Naive thymus-derived CD4-positive, alpha-beta T cell (primary cell): Measurements from ENCODE around the gene PLAAT5. TPM values are rescaled to one million over a fixed set of nuclear protein-coding genes. Genes with fewer than 3 reads are reported as not detected.

Source experiments
- ATAC-seq: fragments of 150-1000 bp; cut with Tn5 transposase; 2 replicates; pipeline ENCODE4 v1.10.0; 2021; ENCODE audit warnings: mild to moderate bottlenecking, moderate library complexity
- CTCF ChIA-PET: fragments of 350-600 bp; sonication (Branson Sonifier 250); formaldehyde crosslinking; loops from one replicate; lab custom pipeline; 2021; ENCODE audit warnings: antibody characterized with exemption; lab: Charles Lee
- POLR2A ChIA-PET: fragments of 350-600 bp; sonication (Branson Sonifier 250); formaldehyde crosslinking; loops from one replicate; lab custom pipeline; 2021; ENCODE audit warnings: antibody characterized with exemption, inconsistent platforms; lab: Charles Lee
- DNase-seq, 9 donors: peaks; one replicate each; pipeline versions ENCODE4 v3.0.0 to v3.0.0-alpha.2; 2020 to 2022; ENCODE audit warnings: mixed read lengths in 1 of 9
- H3K27ac ChIP-seq: one replicate; pipeline ENCODE4 v1.7.0; 2013; ENCODE audit warnings: mild to moderate bottlenecking, low read depth, low read length, moderate library complexity
- H3K27me3 ChIP-seq, 2 donors: one replicate each; pipeline ENCODE4 v1.7.0; 2013; ENCODE audit warnings: low read length in 2 of 2, mild to moderate bottlenecking in 2 of 2, moderate library complexity in 2 of 2; ENCODE audit not compliant: control insufficient read depth in 2 of 2, insufficient read depth in 2 of 2
- H3K36me3 ChIP-seq, 3 experiments: 1 replicate in 2 of 3; 2 replicates in 1 of 3; pipeline ENCODE4 v1.7.0; 2013; ENCODE audit warnings: low read length in 3 of 3, mild to moderate bottlenecking in 3 of 3, moderate library complexity in 1 of 3; ENCODE audit not compliant: insufficient read depth in 3 of 3, control insufficient read depth in 2 of 3
- H3K4me1 ChIP-seq, 2 donors: one replicate each; pipeline ENCODE4 v1.7.0; 2013; ENCODE audit warnings: low read length in 2 of 2, mild to moderate bottlenecking in 2 of 2, moderate library complexity in 1 of 2; ENCODE audit not compliant: control insufficient read depth in 2 of 2, insufficient read depth in 2 of 2
- H3K4me3 ChIP-seq: 2 replicates; pipeline ENCODE4 v1.7.0; 2013; ENCODE audit warnings: mild to moderate bottlenecking, low read length
- H3K9me3 ChIP-seq, 3 experiments: 1 replicate in 2 of 3; 2 replicates in 1 of 3; pipeline ENCODE4 v1.7.0; 2013; ENCODE audit warnings: low read length in 3 of 3; ENCODE audit not compliant: control insufficient read depth in 2 of 3
- H3K27ac Mint-ChIP-seq, 9 donors: one replicate each; pipeline ENCODE4 v1.8.0; 2020 to 2022; ENCODE audit warnings: mixed read lengths in 9 of 9, mild to moderate bottlenecking in 8 of 9, moderate library complexity in 5 of 9, inconsistent platforms in 2 of 9
- H3K27me3 Mint-ChIP-seq, 5 donors: one replicate each; pipeline ENCODE4 v1.8.0; 2021 to 2022; ENCODE audit warnings: mixed read lengths in 5 of 5, mild to moderate bottlenecking in 1 of 5
- H3K36me3 Mint-ChIP-seq, 5 donors: one replicate each; pipeline ENCODE4 v1.8.0; 2020 to 2022; ENCODE audit warnings: mixed read lengths in 5 of 5, mild to moderate bottlenecking in 3 of 5, inconsistent platforms in 1 of 5
- H3K4me1 Mint-ChIP-seq, 7 donors: one replicate each; pipeline ENCODE4 v1.8.0; 2020 to 2022; ENCODE audit warnings: mixed read lengths in 7 of 7, mild to moderate bottlenecking in 3 of 7, inconsistent platforms in 1 of 7
- H3K4me3 Mint-ChIP-seq, 10 donors: one replicate each; pipeline ENCODE4 v1.8.0; 2020 to 2022; ENCODE audit warnings: mild to moderate bottlenecking in 10 of 10, mixed read lengths in 10 of 10, moderate library complexity in 6 of 10, inconsistent platforms in 2 of 10
- H3K9me3 Mint-ChIP-seq, 11 donors: one replicate each; pipeline ENCODE4 v1.8.0; 2020 to 2022; ENCODE audit warnings: mixed read lengths in 11 of 11, mild to moderate bottlenecking in 4 of 11, inconsistent platforms in 1 of 11, moderate library complexity in 1 of 11
- intact Hi-C, 2 donors: fragments of 100-400 bp; cut with micrococcal nuclease; formaldehyde crosslinking; loops; one replicate each; pipeline ENCODE4 v1.15.1; 2023
- polyA plus RNA-seq, 2 donors: library from polyadenylated mRNA; unstranded; fragments of 300-500 nt; fragmentation: Illumina TruSeq; gene quantifications; one replicate each; pipeline ENCODE4 v1.2.3, GENCODE V29; 2021
- total RNA-seq, 6 experiments: library from RNA in 5 of 6; stranded (reverse) in 5 of 6; gene quantifications; 1 replicate in 5 of 6; 2 replicates in 1 of 6; pipeline ENCODE4 v1.2.3 and lab custom pipeline; 2021 to 2026

Gene PLAAT5
- total and polyA plus RNA-seq, 7 experiments from 2014 or later = 1.1 TPM; not detected in 6

DNA sequence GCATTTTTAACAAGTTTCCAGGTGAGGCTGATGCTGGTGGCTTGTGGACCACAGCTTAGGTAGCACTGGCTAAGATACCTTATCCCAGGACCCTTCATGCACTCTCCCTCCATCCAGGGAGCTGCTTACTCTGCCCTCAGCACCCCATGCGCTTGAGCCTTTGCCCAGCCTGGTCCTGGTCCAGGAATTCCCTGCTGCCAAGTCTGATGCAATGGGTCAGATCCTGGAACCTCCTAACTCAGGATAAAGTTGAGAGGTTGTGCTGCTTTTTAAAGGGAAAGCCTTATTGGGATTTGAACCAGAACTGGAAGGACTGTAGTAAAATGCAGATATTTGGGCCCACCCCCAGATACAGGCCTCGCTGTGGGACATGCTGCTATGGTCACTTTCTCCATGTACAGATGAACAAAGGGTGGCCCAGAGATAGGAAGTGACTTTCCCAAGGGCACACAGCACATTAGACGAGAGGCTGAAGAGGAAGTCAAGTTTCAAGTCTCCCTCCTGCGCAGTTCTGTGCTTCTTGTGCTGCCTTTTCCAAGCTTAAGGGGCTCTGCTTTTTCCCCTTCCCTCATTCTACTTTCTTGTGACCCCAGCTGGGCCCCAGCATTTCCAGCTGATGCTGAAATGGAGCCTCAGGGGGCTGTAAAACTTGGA is 14.1 kb upstream of the PLAAT5 start:
- Mint-ChIP-seq H3K4me1 (peaks cover 14 to 28% (median 20%) of the 10 kb centered on the region in 7 donors), H3K27ac (no peak overlapping the region), H3K9me3 (peaks cover 5 to 16% (median 7%) of the 10 kb centered on the region in 11 donors), H3K27me3 (no peaks in the 10 kb centered on the region), H3K36me3 (peaks cover 0 to 16% (median 7%) of the 10 kb centered on the region in 5 donors), H3K4me3 (no peak overlapping the region)
- CTCF ChIA-PET = no interaction called here
- DNase-seq (no peak), ATAC-seq (no peak)
- POLR2A ChIA-PET = no interaction called here
- Histone ChIP-seq H3K36me3 (no peaks in the 10 kb centered on the region), H3K27ac (no peak overlapping the region), H3K4me1 (peaks cover 0 to 6% of the 10 kb centered on the region in 2 donors), H3K9me3 (peaks cover 0 to 5% (median 5%) of the 10 kb centered on the region in 3 experiments), H3K4me3 (no peak overlapping the region), H3K27me3 (no peaks in the 10 kb centered on the region)
- intact Hi-C loops = no loop called here

DNA sequence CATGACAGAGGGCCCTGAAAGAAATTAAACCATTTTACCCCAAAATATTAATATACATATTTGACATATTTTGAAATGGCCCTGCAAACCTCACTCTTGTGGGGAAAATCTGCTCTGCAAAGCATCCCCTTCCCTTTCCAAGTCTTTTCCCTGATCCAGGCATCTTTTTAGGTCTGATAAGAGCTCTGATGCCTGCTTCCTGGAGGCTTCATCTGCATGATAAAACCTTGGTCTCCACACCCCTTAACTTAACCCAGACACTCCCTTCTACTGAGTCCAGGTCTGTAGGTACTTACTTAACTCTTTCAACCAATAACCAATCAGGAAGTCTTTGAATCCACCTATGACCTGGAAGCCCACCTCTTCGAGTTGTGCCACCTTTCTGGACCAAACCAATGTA is 13.1 kb upstream of the PLAAT5 start:
- ATAC-seq = no peak
- no peaks in the 10 kb centered on the region for H3K27me3 ChIP-seq
- ChIA-PET CTCF (no interaction called here), POLR2A (no interaction called here)
- H3K36me3 Mint-ChIP-seq = peaks cover 0 to 20% (median 12%) of the 10 kb centered on the region in 5 donors
- no peak for DNase-seq
- H3K36me3 ChIP-seq = no peaks in the 10 kb centered on the region
- peaks cover 0 to 6% of the 10 kb centered on the region in 2 donors for H3K4me1 ChIP-seq
- no peak overlapping the region for H3K4me3 Mint-ChIP-seq
- H3K9me3 ChIP-seq = peaks cover 0 to 9% (median 9%) of the 10 kb centered on the region in 3 experiments
- intact Hi-C loops = no loop called here
- H3K27me3 Mint-ChIP-seq = peaks cover 0 to 6% (median 0%) of the 10 kb centered on the region in 5 donors
- no peak overlapping the region for H3K27ac ChIP-seq
- H3K4me1 Mint-ChIP-seq = peaks cover 14 to 28% (median 20%) of the 10 kb centered on the region in 7 donors
- no peak overlapping the region for H3K4me3 ChIP-seq
- H3K27ac Mint-ChIP-seq = no peak overlapping the region
- H3K9me3 Mint-ChIP-seq = peaks cover 5 to 26% (median 15%) of the 10 kb centered on the region in 11 donors

DNA sequence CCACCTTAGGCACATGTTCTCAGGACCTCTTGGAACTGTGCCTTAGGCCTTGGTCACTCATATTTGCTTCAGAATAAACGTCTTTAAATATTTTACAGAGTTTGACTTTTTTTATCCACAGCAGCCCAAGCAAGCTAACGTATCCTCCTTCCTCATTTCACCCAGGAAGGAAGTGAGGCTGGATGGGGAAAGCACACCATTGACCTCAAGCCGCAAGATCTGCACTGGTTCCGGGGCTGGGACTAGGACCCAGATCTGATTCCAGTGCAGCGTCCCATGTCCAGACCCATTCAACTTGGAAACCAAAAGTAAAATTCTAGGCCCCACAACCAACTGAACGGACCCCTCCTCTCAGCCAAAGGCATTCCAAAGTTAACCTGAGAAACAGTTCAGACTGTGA is 12.5 kb upstream of the PLAAT5 start:
- no peaks in the 10 kb centered on the region for H3K36me3 ChIP-seq
- Mint-ChIP-seq H3K9me3 (peaks cover 5 to 31% (median 16%) of the 10 kb centered on the region in 11 donors), H3K27me3 (peaks cover 2 to 8% (median 3%) of the 10 kb centered on the region in 5 donors), H3K4me1 (peaks cover 14 to 28% (median 20%) of the 10 kb centered on the region in 7 donors), H3K4me3 (no peak overlapping the region), H3K36me3 (peaks cover 0 to 20% (median 15%) of the 10 kb centered on the region in 5 donors), H3K27ac (peak overlapping the region in 1 of 9 donors; percentile 28)
- H3K27ac ChIP-seq = no peak overlapping the region
- intact Hi-C loops = no loop called here
- H3K27me3 ChIP-seq = no peaks in the 10 kb centered on the region
- DNase-seq (no peak), ATAC-seq (peak; percentile 65)
- POLR2A ChIA-PET = no interaction called here
- H3K4me1 ChIP-seq = peaks cover 0 to 6% of the 10 kb centered on the region in 2 donors
- H3K4me3 ChIP-seq = no peak overlapping the region
- CTCF ChIA-PET = no interaction called here
- peaks cover 0 to 9% (median 9%) of the 10 kb centered on the region in 3 experiments for H3K9me3 ChIP-seq

DNA sequence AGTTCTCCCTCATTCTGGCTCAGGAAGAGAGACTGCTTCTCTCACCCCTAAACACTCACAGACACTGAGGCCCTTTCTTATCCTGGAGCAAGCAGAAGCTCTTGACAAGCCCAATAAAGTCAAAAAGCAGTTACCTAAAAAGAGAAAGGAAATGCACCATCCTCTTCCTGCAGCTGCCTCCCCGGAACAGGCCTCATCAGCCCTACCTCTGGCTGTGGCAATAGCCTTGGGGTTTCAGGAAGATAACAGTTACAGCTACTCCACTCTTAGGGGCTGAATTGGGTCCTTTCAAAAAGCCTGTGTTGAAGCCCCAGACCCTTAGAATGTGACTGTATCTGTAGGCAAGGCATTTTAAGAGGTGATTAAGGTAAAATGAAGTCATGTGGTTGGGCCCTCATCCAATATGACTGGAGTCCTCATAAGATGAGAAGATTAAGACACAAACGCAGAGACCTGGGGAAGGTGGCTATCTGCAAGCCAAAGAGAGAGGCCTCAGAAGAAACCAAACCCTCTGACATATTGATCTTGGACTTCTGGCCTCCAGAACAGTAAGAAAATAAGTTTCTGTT is 11.4 kb upstream of the PLAAT5 start:
- intact Hi-C loops = no loop called here
- H3K36me3 Mint-ChIP-seq = peaks cover 0 to 20% (median 19%) of the 10 kb centered on the region in 5 donors
- no peak for ATAC-seq
- peak overlapping the region in 2 of 10 donors; percentile 16 to 44 for H3K4me3 Mint-ChIP-seq
- ChIA-PET POLR2A (no interaction called here), CTCF (no interaction called here)
- H3K27ac Mint-ChIP-seq = peak overlapping the region in 6 of 9 donors; percentile 25 to 65 (median 54)
- peaks cover 14 to 24% (median 20%) of the 10 kb centered on the region in 7 donors for H3K4me1 Mint-ChIP-seq
- H3K9me3 Mint-ChIP-seq = peaks cover 5 to 41% (median 16%) of the 10 kb centered on the region in 11 donors
- Histone ChIP-seq H3K4me3 (no peak overlapping the region), H3K27ac (no peak overlapping the region), H3K36me3 (no peaks in the 10 kb centered on the region), H3K4me1 (peaks cover 0 to 6% of the 10 kb centered on the region in 2 donors), H3K27me3 (no peaks in the 10 kb centered on the region), H3K9me3 (peaks cover 0 to 9% (median 9%) of the 10 kb centered on the region in 3 experiments)
- peak in 1 of 9 donors; percentile 10 for DNase-seq
- peaks cover 10 to 17% (median 12%) of the 10 kb centered on the region in 5 donors for H3K27me3 Mint-ChIP-seq

DNA sequence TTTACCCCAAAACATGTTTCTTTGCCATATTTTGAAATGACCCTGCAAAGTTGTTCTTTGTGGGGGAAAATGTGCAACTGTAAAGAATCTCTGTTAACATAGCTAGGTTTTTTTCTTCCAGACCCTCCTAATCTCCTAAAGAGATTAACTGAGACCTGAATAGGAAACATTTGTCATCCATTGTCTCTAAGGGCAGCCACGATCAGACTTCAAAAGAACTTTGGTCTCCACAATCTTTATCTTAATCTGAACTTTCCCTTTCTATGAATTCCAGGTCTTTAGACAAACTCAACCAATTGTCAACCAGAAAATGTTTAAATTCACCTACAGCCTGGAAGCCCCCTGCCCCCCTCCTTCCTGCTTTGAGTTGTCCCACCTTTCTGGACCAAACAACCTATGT is 10.3 kb upstream of the PLAAT5 start:
- ChIA-PET CTCF (no interaction called here), POLR2A (no interaction called here)
- Mint-ChIP-seq H3K4me3 (no peak overlapping the region), H3K27me3 (peaks cover 14 to 27% (median 21%) of the 10 kb centered on the region in 5 donors), H3K4me1 (peaks cover 8 to 22% (median 16%) of the 10 kb centered on the region in 7 donors), H3K27ac (no peak overlapping the region), H3K9me3 (peaks cover 5 to 41% (median 16%) of the 10 kb centered on the region in 11 donors), H3K36me3 (peaks cover 0 to 20% (median 19%) of the 10 kb centered on the region in 5 donors)
- ATAC-seq = no peak
- Histone ChIP-seq H3K36me3 (no peaks in the 10 kb centered on the region), H3K27ac (no peak overlapping the region), H3K4me1 (peaks cover 0 to 6% of the 10 kb centered on the region in 2 donors), H3K27me3 (no peaks in the 10 kb centered on the region), H3K9me3 (peaks cover 0 to 9% (median 9%) of the 10 kb centered on the region in 3 experiments), H3K4me3 (no peak overlapping the region)
- no peak for DNase-seq
- intact Hi-C loops = no loop called here

DNA sequence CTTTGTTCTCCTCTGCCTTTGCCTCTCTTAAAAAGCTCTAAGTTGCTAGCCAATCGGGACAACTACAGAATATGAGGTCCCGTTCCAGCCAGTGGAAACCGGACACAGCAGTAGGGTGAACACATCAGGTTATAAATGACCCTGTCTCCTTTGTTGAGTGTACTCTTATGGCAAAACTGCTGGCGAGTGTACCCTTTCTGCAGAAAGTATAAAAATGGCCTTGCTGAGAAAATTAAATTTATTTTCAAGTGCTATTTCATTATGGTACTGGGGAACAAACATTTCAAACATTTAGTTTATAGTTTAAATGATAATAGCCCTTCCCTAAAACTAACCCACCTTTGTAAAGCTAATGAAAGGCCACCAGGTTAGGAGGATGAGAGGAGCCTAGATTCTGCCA is 8.9 kb upstream of the PLAAT5 start:
- Mint-ChIP-seq H3K4me3 (no peak overlapping the region), H3K4me1 (peaks cover 4 to 22% (median 14%) of the 10 kb centered on the region in 7 donors), H3K27me3 (peaks cover 20 to 32% (median 29%) of the 10 kb centered on the region in 5 donors), H3K9me3 (peaks cover 5 to 41% (median 16%) of the 10 kb centered on the region in 11 donors), H3K27ac (no peak overlapping the region), H3K36me3 (peaks cover 0 to 20% (median 19%) of the 10 kb centered on the region in 5 donors)
- peaks cover 0 to 6% of the 10 kb centered on the region in 2 donors for H3K4me1 ChIP-seq
- H3K27ac ChIP-seq = no peak overlapping the region
- POLR2A ChIA-PET = no interaction called here
- DNase-seq = no peak
- no peak for ATAC-seq
- peaks cover 0 to 9% (median 9%) of the 10 kb centered on the region in 3 experiments for H3K9me3 ChIP-seq
- intact Hi-C loops = no loop called here
- H3K4me3 ChIP-seq = no peak overlapping the region
- CTCF ChIA-PET = no interaction called here
- H3K36me3 ChIP-seq = no peaks in the 10 kb centered on the region
- H3K27me3 ChIP-seq = no peaks in the 10 kb centered on the region
